Measurements from ENCODE around the gene ALDH4A1. TPM values are rescaled to one million over a fixed set of nuclear protein-coding genes. Genes with fewer than 3 reads are reported as not detected.

The ALDH4A1 gene
- total and polyA plus RNA-seq, 9 of the 15 experiments (the other 6 are each of a cell fraction or from before 2014, with no cell fraction given), result 0.27 to 31.4 (median 16.6) TPM

- TF ChIP-seq MNT (conservative IDR thresholded peaks at IDR 0.05) (peak in 1 of 2 experiments; percentile 53; a peak in 2 of 4 replicates), ZC3H8 (IDR thresholded peaks at IDR 0.05) (no peak), NR2C2 (CRISPR knock-in tag; IDR thresholded peaks at IDR 0.05) (no peak), NR2C2 (tag; IDR thresholded peaks at IDR 0.05) (no peak), NCOA2 (IDR thresholded peaks at IDR 0.05; ENCODE audit: partially characterized antibody in 2 of 2) (no peak), ZFP1 (CRISPR knock-in tag; IDR thresholded peaks at IDR 0.05) (no peak), RAD21 (CRISPR knock-in tag; conservative IDR thresholded peaks at IDR 0.05 in 1 of 2, IDR thresholded peaks at IDR 0.05 in 1 of 2) (peak in 1 of 2 experiments; percentile 73; a peak in 3 of 4 replicates), ARID4B (CRISPR knock-in tag; IDR thresholded peaks at IDR 0.05) (no peak), RB1 (IDR thresholded peaks at IDR 0.05; ENCODE audit: low read depth) (peak; percentile 39; the same call in 1 of the 2 replicates), ATF2 (CRISPR knock-in tag; IDR thresholded peaks at IDR 0.05) (peak; percentile 76; the same call in 1 of the 2 replicates), HDAC2 (IDR thresholded peaks at IDR 0.05) (no peak), GATAD2A (IDR thresholded peaks at IDR 0.05) (no peak), MYBL2 (IDR thresholded peaks at IDR 0.05; ENCODE audit: low read depth) (no peak), MYBL2 (CRISPR knock-in tag; IDR thresholded peaks at IDR 0.05; ENCODE audit: borderline replicate concordance) (no peak), RBFOX2 (IDR thresholded peaks at IDR 0.05; ENCODE audit: low read depth, low read length) (peak; percentile 51), KDM2B (CRISPR knock-in tag; IDR thresholded peaks at IDR 0.05) (no peak), CBX1 (IDR thresholded peaks at IDR 0.05; ENCODE audit: low read depth) (no peak), MYNN (IDR thresholded peaks at IDR 0.05) (no peak), MYNN (CRISPR knock-in tag; IDR thresholded peaks at IDR 0.05) (no peak), PHB2 (IDR thresholded peaks at IDR 0.05; ENCODE audit: low read depth) (no peak), L3MBTL2 (IDR thresholded peaks at IDR 0.05) (peak; percentile 78), GTF2E2 (tag; IDR thresholded peaks at IDR 0.05) (no peak), FOXA1 (IDR thresholded peaks at IDR 0.05; ENCODE audit: borderline replicate concordance) (no peak), ZNF668 (CRISPR knock-in tag; IDR thresholded peaks at IDR 0.05) (no peak)
Measured at GRCh38 chr1:18854331-18855025, 47.9 kb downstream of the ALDH4A1 start (continued).
